Osteoblast (primary cell): ENCODE data around the gene FCER2. TPM values are rescaled to one million over a fixed set of nuclear protein-coding genes. Genes with fewer than 3 reads are reported as not detected.
A peak's percentile ranks its signal among the peaks of the same experiment; 100 is the strongest.

Source experiments
- DNase-seq: peaks from one replicate; pipeline ENCODE4 v3.0.0; 2011; ENCODE audit warnings: low spot score, mixed read lengths; ENCODE audit not compliant: insufficient read length; ENCODE audit errors: missing footprints
- H2AFZ ChIP-seq: 2 replicates; pipeline ENCODE4 v1.6.0; 2011; ENCODE audit warnings: mild to moderate bottlenecking, low read length
- H3K27ac ChIP-seq: 2 replicates; pipeline ENCODE4 v1.5.1; 2011; ENCODE audit warnings: mild to moderate bottlenecking, low read depth, low read length, moderate library complexity
- H3K27me3 ChIP-seq: 2 replicates; pipeline ENCODE4 v1.6.0; 2012; ENCODE audit warnings: mild to moderate bottlenecking, control low read depth, inconsistent platforms, low read length, moderate library complexity; ENCODE audit not compliant: insufficient read depth
- H3K36me3 ChIP-seq: 2 replicates; pipeline ENCODE4 v1.5.1; 2011; ENCODE audit warnings: mild to moderate bottlenecking, low read length, control low read depth, moderate library complexity; ENCODE audit not compliant: insufficient read depth
- H3K4me1 ChIP-seq: 2 replicates; pipeline ENCODE4 v1.5.1; 2011; ENCODE audit warnings: mild to moderate bottlenecking, low read length, control low read depth, moderate library complexity; ENCODE audit not compliant: insufficient read depth
- H3K4me2 ChIP-seq: 2 replicates; pipeline ENCODE4 v1.6.0; 2011; ENCODE audit warnings: mild to moderate bottlenecking, low read length; ENCODE audit not compliant: insufficient read depth
- H3K4me3 ChIP-seq: fragments of 200-600 bp; sonication (generic); 3 replicates; pipeline ENCODE4 v1.5.1; 2012; ENCODE audit warnings: mild to moderate bottlenecking, low read length, inconsistent platforms; ENCODE audit not compliant: insufficient read depth
- H3K79me2 ChIP-seq: 2 replicates; pipeline ENCODE4 v1.6.0; 2012; ENCODE audit warnings: mild to moderate bottlenecking, low read length, control low read depth, inconsistent platforms; ENCODE audit not compliant: insufficient read depth
- H3K9me3 ChIP-seq: 2 replicates; pipeline ENCODE4 v1.5.1; 2011; ENCODE audit warnings: low read depth, low read length, control low read depth
- H4K20me1 ChIP-seq: 2 replicates; pipeline ENCODE4 v1.6.0; 2012; ENCODE audit warnings: mild to moderate bottlenecking, low read length, control low read depth; ENCODE audit not compliant: insufficient read depth
- total RNA-seq: library from RNA; depleted of rRNA; stranded (reverse); fragments of >200 nt; gene quantifications from 2 replicates; pipeline ENCODE4 v1.2.3, GENCODE V29; 2012
- TF ChIP-seq, protein P1 (sequence below): IDR thresholded peaks from 2 replicates; pipeline ENCODE4 v1.5.1; 2011; ENCODE audit warnings: mild to moderate bottlenecking, low read depth, low read length, moderate library complexity; ENCODE audit errors: extremely low read depth

Gene FCER2
- total RNA-seq, 1 donor, result not detected

DNA sequence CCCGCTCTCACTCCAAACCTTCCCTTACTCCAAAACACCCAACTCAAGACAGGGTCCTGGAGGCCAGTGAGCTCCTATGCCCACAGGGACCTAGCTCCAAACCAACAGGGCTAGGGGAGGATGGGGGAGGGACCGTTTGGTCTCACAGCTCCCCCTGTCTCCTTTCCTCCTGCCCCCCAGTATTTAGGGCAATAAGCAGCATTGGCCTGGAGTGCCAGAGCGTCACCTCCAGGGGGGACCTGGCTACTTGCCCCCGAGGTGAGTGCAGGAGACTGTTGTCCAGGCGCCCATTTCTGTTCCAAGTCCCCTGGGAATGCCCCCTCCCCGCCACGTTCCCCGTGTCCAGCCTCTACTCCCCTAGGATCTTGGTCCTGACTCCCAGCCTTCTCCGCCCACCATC lies 32.3 kb downstream of the FCER2 start:
- Histone ChIP-seq H3K4me2 (no peak overlapping the region), H2AFZ (no peak overlapping the region), H3K36me3 (no peaks in the 10 kb centered on the region), H3K4me1 (no peaks in the 10 kb centered on the region), H3K79me2 (no peaks in the 10 kb centered on the region), H3K9me3 (no peaks in the 10 kb centered on the region), H3K27ac (no peak overlapping the region), H3K27me3 (no peaks in the 10 kb centered on the region), H4K20me1 (no peaks in the 10 kb centered on the region), H3K4me3 (no peak overlapping the region)
- TF ChIP-seq, protein P1, sequence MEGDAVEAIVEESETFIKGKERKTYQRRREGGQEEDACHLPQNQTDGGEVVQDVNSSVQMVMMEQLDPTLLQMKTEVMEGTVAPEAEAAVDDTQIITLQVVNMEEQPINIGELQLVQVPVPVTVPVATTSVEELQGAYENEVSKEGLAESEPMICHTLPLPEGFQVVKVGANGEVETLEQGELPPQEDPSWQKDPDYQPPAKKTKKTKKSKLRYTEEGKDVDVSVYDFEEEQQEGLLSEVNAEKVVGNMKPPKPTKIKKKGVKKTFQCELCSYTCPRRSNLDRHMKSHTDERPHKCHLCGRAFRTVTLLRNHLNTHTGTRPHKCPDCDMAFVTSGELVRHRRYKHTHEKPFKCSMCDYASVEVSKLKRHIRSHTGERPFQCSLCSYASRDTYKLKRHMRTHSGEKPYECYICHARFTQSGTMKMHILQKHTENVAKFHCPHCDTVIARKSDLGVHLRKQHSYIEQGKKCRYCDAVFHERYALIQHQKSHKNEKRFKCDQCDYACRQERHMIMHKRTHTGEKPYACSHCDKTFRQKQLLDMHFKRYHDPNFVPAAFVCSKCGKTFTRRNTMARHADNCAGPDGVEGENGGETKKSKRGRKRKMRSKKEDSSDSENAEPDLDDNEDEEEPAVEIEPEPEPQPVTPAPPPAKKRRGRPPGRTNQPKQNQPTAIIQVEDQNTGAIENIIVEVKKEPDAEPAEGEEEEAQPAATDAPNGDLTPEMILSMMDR, result no peak
- DNase-seq, result peak; percentile 58

DNA sequence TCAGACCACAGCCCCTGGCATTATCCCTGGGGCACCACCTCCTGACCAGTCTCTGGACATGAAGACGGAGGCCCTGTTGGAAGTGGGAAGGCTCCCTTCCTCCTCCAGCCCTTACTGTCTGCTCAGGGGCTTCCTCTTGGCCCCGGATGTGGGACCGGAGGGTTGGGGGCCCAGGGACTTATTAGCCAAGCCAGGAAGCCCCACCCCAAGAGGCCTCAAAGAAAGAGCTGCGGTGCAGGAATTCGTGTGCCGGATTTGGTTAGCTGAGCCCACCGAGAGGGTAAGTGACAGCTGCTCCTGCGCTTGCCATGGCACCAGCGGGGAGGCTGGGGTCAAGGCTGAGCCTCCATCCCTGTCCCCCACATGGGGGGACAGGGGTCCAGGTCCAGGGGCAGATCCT lies 33.1 kb downstream of the FCER2 start, which contains the start of gene RETN:
RETN (plus strand) TSS at position 208 of the 400 bp plus-strand sequence. CDS start 278 bp downstream, outside the sequence.
- H3K36me3 ChIP-seq, result no peaks in the 10 kb centered on the region
- H3K27me3 ChIP-seq, result no peaks in the 10 kb centered on the region
- peak; percentile 60 for DNase-seq
- TF ChIP-seq, protein P1, result no peak
- H3K4me1 ChIP-seq, result no peaks in the 10 kb centered on the region
- H3K79me2 ChIP-seq, result no peaks in the 10 kb centered on the region
- H3K27ac ChIP-seq, result no peak within 1 kb of the TSS
- no peak within 1 kb of the TSS for H3K4me3 ChIP-seq
- H4K20me1 ChIP-seq, result no peaks in the 10 kb centered on the region
- no peak within 1 kb of the TSS for H2AFZ ChIP-seq
- H3K4me2 ChIP-seq, result no peak within 1 kb of the TSS
- no peaks in the 10 kb centered on the region for H3K9me3 ChIP-seq

DNA sequence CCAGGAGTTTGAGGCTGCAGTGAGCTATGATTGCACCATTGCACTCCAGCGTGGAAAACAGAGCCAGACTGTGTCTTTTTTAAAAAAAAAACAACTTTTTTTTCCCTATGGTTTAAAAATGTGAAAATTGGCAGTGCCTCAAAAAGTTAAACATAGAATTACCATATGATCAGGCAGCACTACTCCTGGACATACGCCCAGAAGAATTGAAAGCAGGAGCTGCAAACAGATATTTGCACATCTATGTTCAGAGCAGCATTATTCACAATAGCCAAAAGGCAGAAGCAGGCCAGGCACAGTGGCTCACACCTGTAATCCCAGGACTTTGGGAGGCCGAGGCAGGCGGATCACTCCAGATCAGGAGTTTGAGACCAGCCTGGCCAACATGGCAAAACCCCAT lies 36.9 kb downstream of the FCER2 start:
- Histone ChIP-seq H3K27ac (no peak overlapping the region), H3K79me2 (no peaks in the 10 kb centered on the region), H3K4me1 (no peaks in the 10 kb centered on the region), H3K4me3 (no peak overlapping the region), H3K9me3 (no peaks in the 10 kb centered on the region), H3K4me2 (no peak overlapping the region), H3K36me3 (no peaks in the 10 kb centered on the region), H3K27me3 (no peaks in the 10 kb centered on the region), H4K20me1 (no peaks in the 10 kb centered on the region), H2AFZ (no peak overlapping the region)
- DNase-seq, result peak; percentile 71
- TF ChIP-seq, protein P1, result no peak

DNA sequence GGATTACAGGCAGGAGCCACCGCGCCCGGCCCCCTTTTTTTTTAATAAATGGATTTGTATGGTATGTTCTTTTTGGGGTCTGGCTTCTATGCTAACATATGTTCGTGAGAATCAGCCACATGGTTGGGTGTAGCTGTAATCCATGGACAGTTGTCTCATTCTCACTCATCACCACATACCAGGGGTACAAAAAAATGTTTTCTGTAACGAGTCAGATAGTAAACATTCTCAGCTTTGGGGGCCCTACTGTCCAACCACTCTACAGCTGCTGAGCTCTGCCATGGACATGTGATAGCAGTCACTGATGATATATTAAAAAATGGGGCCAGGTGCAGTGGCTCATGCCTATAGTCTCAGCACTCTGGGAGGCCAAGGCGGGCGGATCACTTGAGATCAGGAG lies 38.2 kb downstream of the FCER2 start:
- Histone ChIP-seq H3K36me3 (no peaks in the 10 kb centered on the region), H3K9me3 (no peaks in the 10 kb centered on the region), H3K4me3 (no peak overlapping the region), H3K79me2 (no peaks in the 10 kb centered on the region), H3K4me2 (no peak overlapping the region), H4K20me1 (no peaks in the 10 kb centered on the region), H2AFZ (no peak overlapping the region), H3K27me3 (no peaks in the 10 kb centered on the region), H3K4me1 (no peaks in the 10 kb centered on the region), H3K27ac (no peak overlapping the region)
- TF ChIP-seq, protein P1, result no peak
- DNase-seq, result peak; percentile 38
